ENCODE results near the gene HOXA3. TPM values are rescaled to one million over a fixed set of nuclear protein-coding genes. Genes with fewer than 3 reads are reported as not detected.

The HOXA3 gene
- total and polyA plus RNA-seq, 2 of the 8 experiments (the other 6 are each of a cell fraction or from before 2014, with no cell fraction given) = not detected

DNA sequence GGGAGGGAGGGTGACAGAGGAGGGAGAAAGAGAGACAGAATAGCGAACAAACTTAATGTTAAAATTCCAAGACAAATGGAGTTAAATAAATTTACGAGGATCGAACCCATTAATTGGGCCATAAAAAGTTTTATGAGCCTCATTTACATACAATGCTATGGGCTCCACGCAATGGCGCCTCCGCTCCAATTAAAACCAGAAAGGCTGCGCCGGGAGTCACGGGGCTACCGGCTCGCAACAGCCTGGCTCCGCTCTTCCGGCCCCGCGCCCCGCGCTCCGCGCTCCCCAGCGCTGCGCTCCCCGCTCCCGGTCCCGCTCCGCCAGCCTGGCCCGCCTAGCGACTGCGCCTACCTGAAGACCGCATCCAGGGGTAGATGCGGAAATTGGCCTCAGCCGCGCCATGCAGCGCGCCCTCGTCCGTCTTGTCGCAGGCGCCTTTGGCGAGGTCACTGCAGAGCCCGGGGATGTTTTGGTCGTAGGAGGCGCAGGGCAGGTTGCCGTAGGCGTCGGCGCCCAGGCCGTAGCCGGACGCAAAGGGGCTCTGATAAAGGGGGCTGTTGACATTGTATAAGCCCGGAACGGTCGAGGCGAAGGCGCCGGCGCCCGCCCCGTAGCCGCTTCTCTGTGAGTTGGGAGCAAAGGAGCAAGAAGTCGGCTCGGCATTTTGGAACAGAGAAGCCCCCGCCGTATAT is 3.6 kb upstream of the HOXA3 start (continued):
- TF ChIP-seq SAP30 (IDR thresholded peaks at IDR 0.05; ENCODE audit: insufficient read depth, insufficient replicate concordance, low read length) = no peak
- TF ChIP-seq SUZ12 (IDR thresholded peaks at IDR 0.05; ENCODE audit: low read length) = peak; percentile 78
- no peak for TF ChIP-seq HDAC2 (IDR thresholded peaks at IDR 0.05; ENCODE audit: borderline replicate concordance in 1 of 2, low read depth in 2 of 2, low read length in 2 of 2)
